IPS-15b (cell line): ENCODE data around the gene VAV2.
A peak's percentile ranks its signal among the peaks of the same experiment; 100 is the strongest.

Source experiments
- H3K27me3 ChIP-seq: one replicate; pipeline ENCODE4 v1.6.1; 2013; ENCODE audit warnings: low read length; ENCODE audit not compliant: control insufficient read depth, insufficient read depth
- H3K36me3 ChIP-seq: one replicate; pipeline ENCODE4 v1.6.1; 2013; ENCODE audit warnings: low read length; ENCODE audit not compliant: control insufficient read depth, insufficient read depth
- H3K4me1 ChIP-seq: one replicate; pipeline ENCODE4 v1.6.1; 2013; ENCODE audit warnings: mild to moderate bottlenecking, low read length; ENCODE audit not compliant: control insufficient read depth, insufficient read depth
- H3K4me3 ChIP-seq: one replicate; pipeline ENCODE4 v1.5.1; 2013; ENCODE audit warnings: low read depth, low read length
- H3K9ac ChIP-seq: one replicate; pipeline ENCODE4 v1.6.1; 2013; ENCODE audit warnings: low read depth, mild to moderate bottlenecking, low read length
- H3K9me3 ChIP-seq: one replicate; pipeline ENCODE4 v1.6.1; 2013; ENCODE audit warnings: mild to moderate bottlenecking, low read length; ENCODE audit not compliant: control insufficient read depth, insufficient read depth

Gene VAV2

GRCh38 chr9:133955821-133956411, 36.2 kb downstream of the VAV2 start:
- Histone ChIP-seq H3K9ac (peak overlapping the region; percentile 8), H3K4me3 (no peak overlapping the region), H3K36me3 (no peaks in the 10 kb centered on the region), H3K27me3 (no peaks in the 10 kb centered on the region), H3K9me3 (no peaks in the 10 kb centered on the region), H3K4me1 (peaks cover 8% of the 10 kb centered on the region)

GRCh38 chr9:133954862-133955529, 37.1 kb downstream of the VAV2 start:
- Histone ChIP-seq H3K9me3 (no peaks in the 10 kb centered on the region), H3K36me3 (no peaks in the 10 kb centered on the region), H3K4me3 (no peak overlapping the region), H3K9ac (no peak overlapping the region), H3K4me1 (peaks cover 8% of the 10 kb centered on the region), H3K27me3 (no peaks in the 10 kb centered on the region)

- Histone ChIP-seq H3K36me3 (no peaks in the 10 kb centered on the region), H3K9ac (no peak overlapping the region), H3K27me3 (no peaks in the 10 kb centered on the region), H3K4me3 (no peak overlapping the region), H3K4me1 (peaks cover 5% of the 10 kb centered on the region), H3K9me3 (no peaks in the 10 kb centered on the region)
Measured at GRCh38 chr9:133953976-133954709, 38.0 kb downstream of the VAV2 start.

GRCh38 chr9:133953621-133953975, 38.5 kb downstream of the VAV2 start:
- Histone ChIP-seq H3K9me3 (no peaks in the 10 kb centered on the region), H3K27me3 (no peaks in the 10 kb centered on the region), H3K36me3 (no peaks in the 10 kb centered on the region), H3K4me3 (no peak overlapping the region), H3K9ac (no peak overlapping the region), H3K4me1 (peaks cover 3% of the 10 kb centered on the region)

- Histone ChIP-seq H3K4me3 (no peak overlapping the region), H3K36me3 (no peaks in the 10 kb centered on the region), H3K4me1 (peaks cover 3% of the 10 kb centered on the region), H3K27me3 (no peaks in the 10 kb centered on the region), H3K9me3 (no peaks in the 10 kb centered on the region), H3K9ac (no peak overlapping the region)
Measured at GRCh38 chr9:133952598-133953550, 39.2 kb downstream of the VAV2 start.

GRCh38 chr9:133951265-133951664, 40.9 kb downstream of the VAV2 start:
- Histone ChIP-seq H3K4me1 (peaks cover 3% of the 10 kb centered on the region), H3K27me3 (no peaks in the 10 kb centered on the region), H3K9ac (no peak overlapping the region), H3K9me3 (no peaks in the 10 kb centered on the region), H3K4me3 (no peak overlapping the region), H3K36me3 (peaks cover under 1% of the 10 kb centered on the region)

- Histone ChIP-seq H3K4me3 (no peak overlapping the region), H3K36me3 (peaks cover 4% of the 10 kb centered on the region), H3K9ac (no peak overlapping the region), H3K27me3 (no peaks in the 10 kb centered on the region), H3K4me1 (no peaks in the 10 kb centered on the region), H3K9me3 (no peaks in the 10 kb centered on the region)
Measured at GRCh38 chr9:133950629-133951111, 41.5 kb downstream of the VAV2 start.

- H3K9ac ChIP-seq: no peak overlapping the region
- H3K27me3 ChIP-seq: no peaks in the 10 kb centered on the region
- no peaks in the 10 kb centered on the region for H3K4me1 ChIP-seq
- peaks cover 4% of the 10 kb centered on the region for H3K36me3 ChIP-seq
- no peaks in the 10 kb centered on the region for H3K9me3 ChIP-seq
- H3K4me3 ChIP-seq: no peak overlapping the region
Measured at GRCh38 chr9:133950192-133950591, 41.9 kb downstream of the VAV2 start.

GRCh38 chr9:133949486-133950061, 42.5 kb downstream of the VAV2 start:
- H3K27me3 ChIP-seq: no peaks in the 10 kb centered on the region
- peaks cover 4% of the 10 kb centered on the region for H3K36me3 ChIP-seq
- H3K9me3 ChIP-seq: no peaks in the 10 kb centered on the region
- H3K4me1 ChIP-seq: no peaks in the 10 kb centered on the region
- H3K4me3 ChIP-seq: no peak overlapping the region
- no peak overlapping the region for H3K9ac ChIP-seq

GRCh38 chr9:133948561-133949485, 43.3 kb downstream of the VAV2 start:
- Histone ChIP-seq H3K9ac (no peak overlapping the region), H3K4me3 (no peak overlapping the region), H3K27me3 (no peaks in the 10 kb centered on the region), H3K36me3 (peaks cover 4% of the 10 kb centered on the region), H3K9me3 (no peaks in the 10 kb centered on the region), H3K4me1 (no peaks in the 10 kb centered on the region)
